Stimulated activated CD4-positive, alpha-beta T cell treated with anti-CD3 and anti-CD28 coated beads, Interleukin-4, amount 100 ng/mL, for 24 hours (primary cell): ENCODE measurements around the gene FOSB.
"Not testable (repeated sequence)": the region's sequence is repeated elsewhere in the genome, so short reads cannot be mapped to it uniquely, and the experiment has no call there.

Source experiments
- DNase-seq: peaks from one replicate; pipeline ENCODE4 v3.0.0-alpha.2; 2020

The FOSB gene

GRCh38 chr19:45467456-45468158, at the start of gene FOSB:
TSS of gene FOSB (plus strand) at chr19:45467996. CDS start at chr19:45468587, 591 bp downstream.
- DNase-seq: peak; percentile 93

- no peak for DNase-seq
Observed at GRCh38 chr19:45418802-45419201, 49.0 kb upstream of the FOSB start.

DNA sequence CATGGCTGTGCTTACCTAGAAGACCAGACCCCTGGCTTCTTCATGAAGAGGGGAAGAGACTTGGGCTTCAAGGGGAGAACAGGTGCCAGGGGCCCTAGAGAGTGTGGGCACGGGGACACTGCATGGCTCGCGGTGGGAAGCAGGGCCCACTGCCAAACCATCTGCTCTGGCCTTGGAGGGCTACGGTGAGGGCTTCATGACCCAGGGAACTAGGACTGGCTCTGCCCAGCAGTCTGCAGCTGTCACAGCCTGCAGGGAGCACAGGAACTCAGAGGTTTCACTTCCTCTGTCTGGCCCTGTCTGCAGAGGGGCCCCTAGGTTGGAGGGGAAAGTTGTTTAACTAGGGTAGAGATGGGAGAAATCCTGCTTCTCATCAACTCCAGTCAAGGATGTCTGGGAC, 48.4 kb upstream of the FOSB start:
- no peak for DNase-seq

DNA sequence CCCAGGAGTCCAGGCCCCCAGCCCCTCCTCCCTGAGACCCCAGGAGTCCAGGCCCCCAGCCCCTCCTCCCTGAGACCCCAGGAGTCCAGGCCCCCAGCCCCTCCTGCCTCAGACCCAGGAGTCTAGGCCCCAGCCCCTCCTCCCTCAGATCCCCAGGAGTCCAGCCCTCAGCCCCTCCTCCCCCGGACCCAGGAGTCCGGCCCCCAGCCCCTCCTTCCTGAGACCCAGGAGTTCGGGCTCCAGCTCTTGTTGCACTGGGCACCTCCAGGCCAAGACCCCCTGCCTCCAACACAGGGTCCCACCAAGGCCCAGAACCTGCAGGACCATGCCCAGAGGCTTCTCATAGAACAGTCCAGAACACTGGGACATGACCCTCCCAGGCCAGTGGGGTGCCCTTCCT, 47.9 kb upstream of the FOSB start:
- DNase-seq: no peak

- no peak for DNase-seq
Observed at GRCh38 chr19:45420356-45420755, 47.4 kb upstream of the FOSB start.

DNA sequence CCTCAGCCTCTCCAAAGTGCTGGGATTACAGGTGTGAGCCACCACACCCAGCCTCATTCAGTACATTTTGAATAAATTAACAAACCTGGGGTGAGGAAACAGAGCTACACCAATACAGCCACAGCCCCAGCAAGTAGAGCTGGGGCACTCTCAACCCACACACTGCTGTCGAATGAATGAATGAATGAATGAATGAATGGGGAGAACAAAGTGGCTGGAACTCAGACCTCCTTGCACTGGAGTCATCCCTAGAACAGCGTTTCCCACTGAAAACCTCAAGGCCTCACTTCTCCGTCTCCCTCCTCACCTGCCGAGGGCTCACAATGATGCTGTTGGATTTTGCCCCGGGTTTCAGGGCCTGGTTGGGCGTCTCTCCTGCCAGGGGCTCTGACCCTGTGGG, 46.9 kb upstream of the FOSB start:
- DNase-seq: no peak

DNA sequence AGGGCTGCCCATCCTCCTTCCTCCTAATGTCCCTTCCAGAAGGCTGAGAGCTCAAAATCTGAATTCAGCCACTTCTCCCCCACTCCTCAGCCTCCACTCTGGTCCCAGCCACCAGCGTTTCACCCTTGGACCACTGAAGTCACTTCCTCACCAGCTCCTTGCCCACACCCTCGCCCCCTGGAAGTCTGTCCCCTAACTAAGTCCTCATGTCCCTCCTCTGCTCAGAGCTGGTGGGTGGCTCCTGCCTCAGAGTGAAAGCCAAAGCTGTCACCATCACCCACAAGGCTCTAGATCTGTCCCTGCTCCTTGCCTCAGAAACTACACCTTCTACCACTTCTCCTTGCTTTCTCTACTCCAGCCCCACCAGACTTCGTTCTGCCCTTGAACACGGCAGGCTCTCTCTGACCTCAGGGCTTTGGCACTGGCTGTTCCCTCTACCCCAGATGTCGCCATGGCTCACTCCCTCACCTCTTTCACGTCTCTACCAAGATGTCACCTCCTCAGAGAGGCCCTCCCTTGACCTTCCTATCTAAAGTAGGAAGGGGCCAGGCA, 45.8 kb upstream of the FOSB start:
- no peak for DNase-seq

GRCh38 chr19:45423033-45423588, 44.7 kb upstream of the FOSB start:
- DNase-seq: peak; percentile 84

- peak; percentile 70 for DNase-seq
Observed at GRCh38 chr19:45423589-45424190, 44.1 kb upstream of the FOSB start, which contains the start of gene ERCC1. TSS of gene ERCC1 (minus strand) at chr19:45423917. CDS start at chr19:45423374, 543 bp downstream.

DNA sequence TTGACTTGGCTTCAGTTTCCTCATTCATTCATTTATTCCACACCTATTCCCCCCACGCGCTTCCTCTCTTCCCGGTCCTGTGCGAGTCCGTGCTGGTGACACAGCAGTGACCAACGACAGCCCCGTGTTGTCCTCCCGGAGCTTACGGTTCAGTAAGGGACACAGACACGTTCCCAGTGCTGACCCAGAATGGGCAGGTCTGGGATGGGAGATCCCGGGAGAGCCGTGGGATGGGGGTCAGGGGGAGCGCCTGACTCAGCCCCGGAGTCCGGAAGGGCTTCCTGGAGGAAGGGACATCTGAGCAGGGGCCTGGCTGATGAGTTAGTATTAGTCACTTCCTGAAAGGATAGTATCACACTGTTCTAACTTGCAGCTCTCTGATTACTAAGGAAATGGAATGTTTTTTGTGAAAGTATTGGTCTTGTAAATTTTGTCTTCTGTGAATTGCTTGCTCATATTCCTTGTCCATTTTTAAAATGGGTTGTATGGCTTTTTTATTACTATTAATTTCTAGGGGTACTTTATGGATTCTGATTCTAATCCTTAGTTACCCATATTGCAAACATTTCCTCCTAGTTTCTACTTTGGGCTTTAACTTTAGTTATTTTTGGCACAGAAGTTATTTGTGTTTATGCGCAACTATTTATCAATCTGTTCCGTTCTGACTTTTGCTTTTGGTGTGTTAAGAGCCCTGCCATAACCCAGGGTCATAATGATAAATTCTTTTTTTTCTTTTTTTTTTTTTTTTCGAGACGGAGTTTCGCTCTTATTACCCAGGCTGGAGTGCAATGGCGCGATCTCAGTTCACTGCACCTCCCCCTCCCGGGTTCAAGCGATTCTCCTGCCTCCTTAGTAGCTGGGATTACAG, 43.4 kb upstream of the FOSB start:
- peak; percentile 54 for DNase-seq

DNA sequence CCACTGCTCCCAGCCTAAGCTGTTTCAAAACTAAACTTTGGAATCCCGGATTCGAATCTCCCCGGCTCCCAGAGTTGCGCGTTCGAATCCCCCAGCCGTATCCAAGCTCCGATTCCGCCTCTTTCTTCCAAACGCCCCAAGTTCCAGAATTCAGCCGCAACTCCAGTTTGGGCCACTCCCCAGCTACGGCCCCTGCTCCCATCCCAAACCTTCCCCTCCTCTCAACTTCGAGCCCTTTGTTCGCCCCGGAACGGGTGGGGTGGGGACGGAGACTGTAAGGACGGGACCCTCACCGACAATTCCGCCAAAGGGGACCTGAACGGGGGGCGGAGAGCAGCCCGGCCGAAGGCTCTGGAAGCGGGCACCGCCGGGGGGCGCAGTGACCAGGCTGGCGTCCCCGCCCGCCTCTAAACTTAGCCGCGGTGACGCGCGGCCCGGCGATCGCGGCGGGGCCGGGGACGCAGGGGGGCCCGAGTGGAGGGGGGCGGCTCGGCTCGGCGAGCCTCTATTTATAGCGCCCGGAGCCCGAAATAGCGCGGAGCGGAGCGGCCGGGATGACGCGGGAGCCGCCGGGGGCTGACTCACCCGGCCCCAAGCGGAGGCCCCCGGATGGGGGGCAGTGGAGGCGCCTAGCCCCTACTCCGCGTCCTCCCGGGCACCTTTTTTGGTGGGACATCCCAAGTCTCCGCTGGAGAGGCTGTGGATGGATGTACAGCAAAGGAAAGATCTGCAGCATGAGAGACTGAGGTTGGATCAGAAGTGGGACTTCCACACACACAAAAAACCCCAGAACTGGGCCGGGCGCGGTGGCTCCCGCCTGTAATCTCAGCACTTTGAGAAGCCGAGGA, 39.2 kb upstream of the FOSB start:
- DNase-seq: no peak

GRCh38 chr19:45429896-45430295, 37.9 kb upstream of the FOSB start:
- DNase-seq: not testable (repeated sequence)

GRCh38 chr19:45431008-45431407, 36.8 kb upstream of the FOSB start:
- not testable (repeated sequence) for DNase-seq

DNA sequence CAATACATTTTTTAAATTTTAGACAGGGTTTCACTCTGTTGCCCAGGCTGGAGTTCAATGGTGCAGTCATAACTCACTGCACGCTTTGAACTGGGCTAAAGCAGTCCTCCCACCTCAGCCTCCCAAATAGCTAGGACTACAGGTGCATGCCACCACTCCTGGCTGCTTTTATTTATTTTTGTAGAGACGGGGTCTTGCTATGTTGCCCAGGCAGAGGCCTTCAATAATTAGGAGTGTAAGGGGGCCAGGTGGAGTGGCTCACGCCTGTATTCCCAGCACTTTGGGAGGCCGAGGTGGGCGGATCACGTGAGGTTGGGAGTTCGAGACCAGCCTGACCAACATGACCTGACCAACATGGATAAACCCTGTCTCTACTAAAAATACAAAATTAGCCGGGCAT, 35.3 kb upstream of the FOSB start:
- DNase-seq: not testable (repeated sequence)

DNA sequence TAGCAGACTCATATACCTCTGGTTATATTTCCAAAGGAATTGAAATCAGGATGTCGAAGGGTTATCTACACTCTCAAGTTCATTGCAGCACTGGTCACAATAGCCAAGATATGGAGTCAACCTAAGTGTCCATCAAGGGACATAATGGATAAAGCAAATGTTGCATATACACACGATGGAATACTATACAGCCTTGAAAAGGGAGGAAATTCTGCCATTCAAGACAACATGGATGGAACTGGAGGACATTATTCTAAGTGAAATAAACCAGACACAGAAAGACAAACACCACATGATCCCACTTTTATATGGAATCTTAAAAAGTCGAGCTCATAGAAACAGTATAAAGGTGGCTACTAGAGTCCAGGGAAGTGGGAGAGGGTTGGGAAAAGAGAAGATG, 30.5 kb upstream of the FOSB start:
- no peak for DNase-seq

DNA sequence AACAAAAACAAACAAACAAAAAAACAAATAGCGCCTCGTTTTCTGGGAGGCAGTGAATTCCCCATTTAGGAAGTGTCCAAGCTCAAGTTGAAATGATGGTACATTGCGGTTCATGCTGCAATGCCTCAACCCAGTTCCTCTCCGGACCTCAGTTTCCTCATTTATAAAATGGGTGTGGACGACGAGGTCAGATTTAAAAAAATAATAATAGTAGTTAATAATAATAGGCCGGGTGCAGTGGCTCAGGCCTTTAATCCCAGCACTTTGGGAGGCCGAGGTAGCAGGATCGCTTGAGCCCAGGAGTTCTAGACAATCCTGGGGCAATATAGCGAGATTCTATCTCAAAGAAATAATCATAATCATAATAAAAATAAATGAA, 28.6 kb upstream of the FOSB start:
- DNase-seq: no peak

DNA sequence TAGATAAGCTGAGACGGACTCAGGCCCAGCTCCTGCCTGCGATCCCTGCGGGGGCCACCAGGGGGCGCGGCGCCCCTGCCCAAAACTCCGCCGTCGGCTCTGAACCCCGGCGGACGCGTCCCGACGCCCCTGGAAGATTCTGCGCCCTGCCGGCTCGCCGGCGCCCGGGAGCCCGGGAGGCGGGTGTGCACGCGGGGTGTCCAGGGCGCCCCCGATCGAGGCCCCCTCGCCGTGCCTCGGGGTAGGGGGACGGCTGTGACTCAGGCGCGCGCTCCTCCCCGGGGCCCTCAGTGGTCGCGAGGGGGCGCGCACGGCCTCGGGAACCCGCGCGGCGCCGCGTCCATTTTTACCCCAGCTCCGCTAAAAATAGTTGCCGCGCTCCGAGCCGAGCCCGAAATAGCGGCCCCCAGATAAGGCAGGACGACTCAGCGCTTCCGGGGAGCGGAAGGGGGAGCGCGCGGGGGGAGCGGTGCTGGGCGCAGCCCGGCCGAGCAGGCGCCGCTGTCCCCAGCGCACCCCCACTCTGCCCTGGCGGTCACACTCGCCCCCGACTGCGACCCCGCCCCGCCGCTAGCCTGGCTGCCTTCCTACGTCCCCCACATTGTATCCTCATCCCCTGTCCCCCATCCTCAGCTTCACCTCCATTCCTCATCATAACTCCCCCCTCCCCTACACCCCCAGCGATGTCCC, 28.1 kb upstream of the FOSB start:
- peak; percentile 82 for DNase-seq

GRCh38 chr19:45440259-45440638, 27.5 kb upstream of the FOSB start:
- DNase-seq: no peak

GRCh38 chr19:45440873-45441654, 26.7 kb upstream of the FOSB start:
- no peak for DNase-seq

- DNase-seq: no peak
Observed at GRCh38 chr19:45442408-45442777, 25.4 kb upstream of the FOSB start.
